OCI-LY7 (cell line): ENCODE data around the gene TBC1D2B. TPM values are rescaled to one million over a fixed set of nuclear protein-coding genes. Genes with fewer than 3 reads are reported as not detected.
"Not testable (repeated sequence)": the region's sequence is repeated elsewhere in the genome, so short reads cannot be mapped to it uniquely, and the experiment has no call there.

Experiments used
- BruUV-seq: library from RNA; stranded (reverse); fragments of 400-500 nt; replicated peaks from 2 replicates; lab custom pipeline; 2021; lab: Mats Ljungman, UMichigan
- CTCF ChIA-PET: fragments of 300-600 bp; sonication (Branson Sonifier 250); formaldehyde crosslinking; loops from one replicate; lab custom pipeline; 2022; ENCODE audit warnings: antibody characterized with exemption; ENCODE audit not compliant: unreplicated experiment; lab: Charles Lee
- POLR2A ChIA-PET: fragments of 300-600 bp; sonication (Branson Sonifier 250); formaldehyde crosslinking; loops from one replicate; lab custom pipeline; 2022; ENCODE audit warnings: antibody characterized with exemption; lab: Charles Lee
- DNase-seq: peaks from one replicate; pipeline ENCODE4 v3.0.0-alpha.2; 2015; ENCODE audit warnings: low spot score
- H2AFZ ChIP-seq: fragments of 200-600 bp; sonication (generic), shearing (Covaris generic); 2 replicates; pipeline ENCODE4 v1.6.1; 2014; ENCODE audit warnings: mild to moderate bottlenecking, antibody characterized with exemption, low read length, moderate library complexity
- H3K27ac ChIP-seq: fragments of 200-600 bp; sonication (generic); 2 replicates; pipeline ENCODE4 v1.5.1; 2014; ENCODE audit warnings: mixed run types, low read depth, mild to moderate bottlenecking, moderate library complexity, low read length, inconsistent platforms; ENCODE audit not compliant: poor library complexity, severe bottlenecking
- H3K36me3 ChIP-seq: fragments of 200-600 bp; sonication (generic); 2 replicates; pipeline ENCODE4 v1.6.1; 2014; ENCODE audit warnings: mild to moderate bottlenecking, antibody characterized with exemption, low read length, moderate library complexity, mixed read lengths; ENCODE audit not compliant: insufficient read depth
- H3K4me1 ChIP-seq: fragments of 200-600 bp; sonication (generic); 2 replicates; pipeline ENCODE4 v1.5.1; 2014; ENCODE audit warnings: mild to moderate bottlenecking, low read length; ENCODE audit not compliant: insufficient read depth, poor library complexity, severe bottlenecking
- H3K4me2 ChIP-seq: fragments of 200-600 bp; sonication (generic); 2 replicates; pipeline ENCODE4 v1.6.1; 2014; ENCODE audit warnings: mild to moderate bottlenecking, low read length
- H3K4me3 ChIP-seq: fragments of 200-600 bp; sonication (generic); 2 replicates; pipeline ENCODE4 v1.5.1; 2014; ENCODE audit warnings: mild to moderate bottlenecking, low read depth, low read length; ENCODE audit not compliant: poor library complexity, severe bottlenecking
- H3K79me2 ChIP-seq: fragments of 200-600 bp; sonication (generic); 2 replicates; pipeline ENCODE4 v1.6.1; 2016; ENCODE audit warnings: low read depth, mild to moderate bottlenecking, low read length, moderate library complexity, mixed read lengths; ENCODE audit not compliant: insufficient read depth
- H3K9me2 ChIP-seq: fragments of 200-600 bp; sonication (generic); 2 replicates; pipeline ENCODE4 v1.6.1; 2016; ENCODE audit warnings: mild to moderate bottlenecking, low read length, mixed read lengths; ENCODE audit not compliant: insufficient read depth
- H3K9me3 ChIP-seq: fragments of 200-600 bp; sonication (generic); 2 replicates; pipeline ENCODE4 v1.6.1; 2014; ENCODE audit warnings: mild to moderate bottlenecking, mixed run types, low read length, mixed read lengths
- H4K20me1 ChIP-seq: fragments of 200-600 bp; sonication (generic); 2 replicates; pipeline ENCODE4 v1.6.1; 2014; ENCODE audit warnings: mild to moderate bottlenecking, antibody characterized with exemption, low read length, moderate library complexity, mixed read lengths; ENCODE audit not compliant: insufficient read depth
- CTCF ChIP-seq: fragments of 200-600 bp; sonication (generic); conservative IDR thresholded peaks from 2 replicates; pipeline ENCODE4 v1.5.1; 2014; ENCODE audit warnings: mild to moderate bottlenecking, antibody characterized with exemption, low read length, moderate library complexity, mixed read lengths
- EZH2phosphoT487 ChIP-seq: fragments of 200-600 bp; sonication (generic); IDR thresholded peaks from 2 replicates; pipeline ENCODE4 v1.6.1; 2018; ENCODE audit warnings: low read depth, borderline replicate concordance, mild to moderate bottlenecking, mixed run types, antibody characterized with exemption, low read length, moderate library complexity, mixed read lengths
- intact Hi-C: fragments of 100-400 bp; cut with micrococcal nuclease; formaldehyde crosslinking; loops from one replicate; pipeline ENCODE4 v1.10.0; 2022; ENCODE audit not compliant: unreplicated experiment
- total RNA-seq, 2 experiments: library from RNA; depleted of rRNA in 1 of 2; stranded (reverse); fragments of >200 nt in 1 of 2; shearing (Covaris generic) in 1 of 2; gene quantifications; 2 replicates each; pipeline ENCODE4 v1.2.3, GENCODE V29; 2014 to 2022

Gene TBC1D2B
- total RNA-seq, 2 experiments from 2014 or later = 30.9 to 41.5 TPM

GRCh38 chr15:77988347-77989295, 88.9 kb downstream of the TBC1D2B start:
- no peaks in the 10 kb centered on the region for H3K79me2 ChIP-seq
- no peaks in the 10 kb centered on the region for H3K9me3 ChIP-seq
- intact Hi-C loops = no loop called here
- no peak overlapping the region for H2AFZ ChIP-seq
- ChIA-PET POLR2A (interaction anchor here (0.7 kb wide), 1 partner anchor 211 kb away, joined by 3 read pairs; no protein-coding TSS in a partner anchor), CTCF (no interaction called here)
- H4K20me1 ChIP-seq = no peaks in the 10 kb centered on the region
- no peak for DNase-seq
- H3K4me3 ChIP-seq = no peak overlapping the region
- H3K27ac ChIP-seq = no peak overlapping the region
- H3K4me1 ChIP-seq = peaks cover 39% of the 10 kb centered on the region
- BruUV-seq = no TSS peak
- no peak overlapping the region for H3K4me2 ChIP-seq
- TF ChIP-seq CTCF (no peak), EZH2phosphoT487 (no peak)
- no peaks in the 10 kb centered on the region for H3K9me2 ChIP-seq
- no peaks in the 10 kb centered on the region for H3K36me3 ChIP-seq

GRCh38 chr15:77987765-77988136, 89.8 kb downstream of the TBC1D2B start:
- BruUV-seq, H3K36me3 ChIP-seq, H3K4me3 ChIP-seq, H3K9me3 ChIP-seq, H3K27ac ChIP-seq, intact Hi-C loops, CTCF ChIA-PET, H3K79me2 ChIP-seq, H4K20me1 ChIP-seq, DNase-seq, H3K9me2 ChIP-seq, H2AFZ ChIP-seq, H3K4me2 ChIP-seq: not testable (repeated sequence)
- POLR2A ChIA-PET = interaction anchor here (0.9 kb wide), 1 partner anchor 23 kb away, joined by 3 read pairs; no protein-coding TSS in a partner anchor
- peaks cover 31% of the 10 kb centered on the region for H3K4me1 ChIP-seq

- POLR2A ChIA-PET = interaction anchor here (0.9 kb wide), 1 partner anchor 23 kb away, joined by 3 read pairs; no protein-coding TSS in a partner anchor
- H4K20me1 ChIP-seq = no peaks in the 10 kb centered on the region
- DNase-seq = no peak
These were observed 90.4 kb downstream of the TBC1D2B start for GRCh38 chr15:77986891-77987764.

More at GRCh38 chr15:77986891-77987764, 90.4 kb downstream of the TBC1D2B start:
- TF ChIP-seq CTCF (no peak), EZH2phosphoT487 (no peak)
- no peaks in the 10 kb centered on the region for H3K9me3 ChIP-seq
- no peak overlapping the region for H3K4me2 ChIP-seq
- H3K79me2 ChIP-seq = no peaks in the 10 kb centered on the region
- no TSS peak for BruUV-seq
- CTCF ChIA-PET = interaction anchor here (0.6 kb wide), 2 partner anchors 26 to 73 kb away, joined by 3 to 7 read pairs; no protein-coding TSS in a partner anchor
- no peak overlapping the region for H2AFZ ChIP-seq
- H3K4me3 ChIP-seq = no peak overlapping the region
- H3K9me2 ChIP-seq = no peaks in the 10 kb centered on the region
- H3K4me1 ChIP-seq = peaks cover 27% of the 10 kb centered on the region
- no peak overlapping the region for H3K27ac ChIP-seq
- intact Hi-C loops = no loop called here
- no peaks in the 10 kb centered on the region for H3K36me3 ChIP-seq
